ENCODE results near the gene ARHGAP8. TPM values are rescaled to one million over a fixed set of nuclear protein-coding genes. Genes with fewer than 3 reads are reported as not detected.

Gene ARHGAP8
- total and polyA plus RNA-seq, 2 of the 13 experiments (the other 11 are each of a cell fraction or from before 2014, with no cell fraction given), result 0.07 TPM; not detected in 1

DNA sequence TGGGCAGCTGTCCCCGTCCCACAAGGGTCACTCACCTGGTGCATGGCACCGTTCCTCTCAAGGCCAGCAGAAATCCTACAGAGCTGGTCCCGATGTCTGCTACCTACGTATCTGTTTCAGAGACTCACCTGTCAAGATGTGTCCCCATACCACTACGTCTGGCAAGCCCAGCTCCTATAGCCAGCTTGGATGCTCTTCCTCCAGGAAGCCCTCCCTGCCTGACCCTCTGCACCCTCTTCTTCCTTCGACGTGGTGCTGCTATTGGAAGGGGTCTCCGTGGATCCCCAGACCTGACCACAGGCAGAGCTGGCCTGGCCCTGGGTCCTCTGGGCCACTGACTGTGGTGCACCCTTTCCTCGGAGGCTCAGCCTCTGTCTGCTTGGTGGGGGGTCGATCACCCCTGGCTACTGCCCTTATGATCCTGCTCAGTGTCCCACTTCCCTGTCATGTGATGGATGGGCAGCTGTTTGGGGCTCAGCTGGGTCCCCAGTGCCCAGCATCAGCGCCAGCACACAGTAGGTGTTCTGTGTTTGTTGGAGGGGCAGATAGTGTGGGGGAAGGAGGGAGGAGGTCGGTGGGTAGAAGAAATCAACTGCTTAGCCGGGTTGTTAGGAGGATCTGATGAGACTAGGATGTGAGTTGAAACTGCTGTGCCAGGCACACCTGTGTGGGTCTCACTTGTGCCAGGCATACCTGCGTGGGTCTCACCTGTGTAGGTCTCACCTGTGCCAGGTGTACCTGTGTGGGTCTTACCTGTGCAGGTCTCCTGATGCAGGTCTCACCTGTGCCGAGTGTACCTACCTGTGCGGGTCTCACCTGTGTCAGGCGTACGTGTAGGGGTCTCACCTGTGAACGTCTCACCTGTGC is 21.7 kb upstream of the ARHGAP8 start:
- no TSS peak for BruUV-seq (replicated peaks)
- Histone ChIP-seq H3K27me3 (ENCODE audit: control insufficient read depth in 1 of 2, insufficient read depth in 2 of 2, low read length in 2 of 2) (no peaks in the 10 kb centered on the region), H3K4me1 (ENCODE audit: insufficient read depth, low read length) (peaks cover 16% of the 10 kb centered on the region), H3K9me3 (ENCODE audit: low read length) (no peaks in the 10 kb centered on the region), H3K4me2 (ENCODE audit: low read depth, low read length) (no peak overlapping the region), H2AFZ (ENCODE audit: low read length) (no peak overlapping the region), H3K4me3 (replicated peaks in 1 of 3; ENCODE audit: insufficient read depth in 1 of 3, low read depth in 2 of 3, low read length in 3 of 3) (no peak overlapping the region), H4K20me1 (ENCODE audit: insufficient read depth, low read length) (0 out of 2 replicates have a peak, but pooled peaks cover 7% of the 10 kb centered on the region), H3K9ac (ENCODE audit: insufficient read depth, low read depth, low read length) (no peak overlapping the region), H3K36me3 (replicated peaks in 1 of 2; ENCODE audit: control insufficient read depth in 1 of 2, insufficient read depth in 2 of 2, low read length in 2 of 2) (peaks cover 4 to 10% of the 10 kb centered on the region in 2 experiments; a peak in 4 of 5 replicates), H3K27ac (ENCODE audit: extremely low read length, insufficient read depth, low read length) (no peak overlapping the region), H3K79me2 (ENCODE audit: insufficient read depth, low read length) (no peaks in the 10 kb centered on the region)
- DNase-seq (ENCODE audit: low spot score) (no peak), FAIRE-seq (no peak), ATAC-seq (no peak)
- ChIA-PET CTCF (ENCODE audit: low intra/inter-chr PET ratio, low total read pairs) (no interaction called here), POLR2A (no interaction called here)
- intact Hi-C loops (cut with micrococcal nuclease; ENCODE audit: unreplicated experiment), result no loop called here
- in situ Hi-C loops (cut with HindIII; ENCODE audit: extremely low pct_ligation_motif_present, low pct_unique_long_range_greater_than_20kb), result no loop called here
- peak; percentile 97 for TF ChIP-seq ZEB1 (IDR thresholded peaks at IDR 0.05; ENCODE audit: insufficient replicate concordance, low read depth)
- peak; percentile 75 for TF ChIP-seq ZKSCAN1 (IDR thresholded peaks at IDR 0.05; ENCODE audit: low read length)
- no peak for TF ChIP-seq ZBTB34 (CRISPR knock-in tag; IDR thresholded peaks at IDR 0.05)
- WGBS (ENCODE audit: low lambda C conversion rate), result 97% methylated on average over 19 of the region's 19 CpGs

- H3K27me3 ChIP-seq (ENCODE audit: control insufficient read depth in 1 of 2, insufficient read depth in 2 of 2, low read length in 2 of 2), result no peaks in the 10 kb centered on the region
- in situ Hi-C loops (cut with HindIII; ENCODE audit: extremely low pct_ligation_motif_present, low pct_unique_long_range_greater_than_20kb), result no loop called here
- H3K4me1 ChIP-seq (ENCODE audit: insufficient read depth, low read length), result peaks cover 20% of the 10 kb centered on the region
- H3K9ac ChIP-seq (ENCODE audit: insufficient read depth, low read depth, low read length), result no peak overlapping the region
- FAIRE-seq (no peak), DNase-seq (ENCODE audit: low spot score) (no peak), ATAC-seq (no peak)
- no TSS peak for BruUV-seq (replicated peaks)
- H3K36me3 ChIP-seq (replicated peaks in 1 of 2; ENCODE audit: control insufficient read depth in 1 of 2, insufficient read depth in 2 of 2, low read length in 2 of 2), result peaks cover 0 to 6% of the 10 kb centered on the region in 2 experiments; a peak in 3 of 5 replicates
- H3K27ac ChIP-seq (ENCODE audit: extremely low read length, insufficient read depth, low read length), result no peak overlapping the region
- 89% methylated on average over 3 of the region's 7 CpGs for WGBS (ENCODE audit: low lambda C conversion rate)
- H3K4me2 ChIP-seq (ENCODE audit: low read depth, low read length), result no peak overlapping the region
- H3K79me2 ChIP-seq (ENCODE audit: insufficient read depth, low read length), result no peaks in the 10 kb centered on the region
- ChIA-PET POLR2A (no interaction called here), CTCF (ENCODE audit: low intra/inter-chr PET ratio, low total read pairs) (no interaction called here)
- H3K9me3 ChIP-seq (ENCODE audit: low read length), result no peaks in the 10 kb centered on the region
- H4K20me1 ChIP-seq (ENCODE audit: insufficient read depth, low read length), result peaks cover 7% of the 10 kb centered on the region; the same call in 1 of the 2 replicates
- intact Hi-C loops (cut with micrococcal nuclease; ENCODE audit: unreplicated experiment), result no loop called here
- no peak overlapping the region for H3K4me3 ChIP-seq (replicated peaks in 1 of 3; ENCODE audit: insufficient read depth in 1 of 3, low read depth in 2 of 3, low read length in 3 of 3)
- TF ChIP-seq NFE2 (CRISPR knock-in tag; IDR thresholded peaks at IDR 0.05) (no peak), HES4 (CRISPR knock-in tag; IDR thresholded peaks at IDR 0.05; ENCODE audit: borderline replicate concordance) (0 out of 2 replicates have a peak, but pooled peaks have one; percentile 31), THAP8 (CRISPR knock-in tag; IDR thresholded peaks at IDR 0.05; ENCODE audit: borderline replicate concordance) (no peak), STAG1 (CRISPR knock-in tag; IDR thresholded peaks at IDR 0.05) (no peak), ZNF512 (CRISPR knock-in tag; IDR thresholded peaks at IDR 0.05) (no peak), NKX3-1 (CRISPR knock-in tag; IDR thresholded peaks at IDR 0.05) (no peak), CREB3 (CRISPR knock-in tag; IDR thresholded peaks at IDR 0.05) (no peak)
- no peak overlapping the region for H2AFZ ChIP-seq (ENCODE audit: low read length)
These were observed 20.9 kb upstream of the ARHGAP8 start for GRCh38 chr22:44731357-44731970.
